OCI-LY7 (cell line): ENCODE data around the gene SERPIND1.

Source experiments
- CTCF ChIP-seq: fragments of 200-600 bp; sonication (generic); conservative IDR thresholded peaks from 2 replicates; pipeline ENCODE4 v1.5.1; 2014; ENCODE audit warnings: mild to moderate bottlenecking, antibody characterized with exemption, low read length, moderate library complexity, mixed read lengths
- EZH2phosphoT487 ChIP-seq: fragments of 200-600 bp; sonication (generic); IDR thresholded peaks from 2 replicates; pipeline ENCODE4 v1.6.1; 2018; ENCODE audit warnings: low read depth, borderline replicate concordance, mild to moderate bottlenecking, mixed run types, antibody characterized with exemption, low read length, moderate library complexity, mixed read lengths

- no peak for TF ChIP-seq CTCF
- TF ChIP-seq EZH2phosphoT487, result no peak
Observed at GRCh38 chr22:20815477-20816050, 41.7 kb downstream of the SERPIND1 start.
